ENCODE measurements around the gene LRRC75A. TPM values are rescaled to one million over a fixed set of nuclear protein-coding genes. Genes with fewer than 3 reads are reported as not detected.

Gene LRRC75A
- total and polyA plus RNA-seq, 2 donors (not counting 1 experiment from before 2014, with no cell fraction given), result 2.0 to 3.4 TPM

- 92% methylated on average over 8 of the region's 13 CpGs for WGBS (ENCODE audit: insufficient coverage)
- Mint-ChIP-seq H3K4me1 (no peaks in the 10 kb centered on the region), H3K9me3 (ENCODE audit: insufficient read depth) (no peaks in the 10 kb centered on the region), H3K27me3 (no peaks in the 10 kb centered on the region), H3K4me3 (no peak overlapping the region), H3K27ac (no peak overlapping the region)
- no peak overlapping the region for H3K27ac ChIP-seq (ENCODE audit: low read length in 2 of 2)
- no peak overlapping the region for H3K9ac ChIP-seq (ENCODE audit: low read length)
- H3K4me2 ChIP-seq (replicated peaks; ENCODE audit: low read depth, low read length, poor library complexity, severe bottlenecking), result no peak overlapping the region
- H3K9me3 ChIP-seq (ENCODE audit: control extremely low read depth in 1 of 3, control insufficient read depth in 2 of 3, insufficient read depth in 1 of 3, low read length in 2 of 3), result no peaks in the 10 kb centered on the region
- TF ChIP-seq, protein P1, sequence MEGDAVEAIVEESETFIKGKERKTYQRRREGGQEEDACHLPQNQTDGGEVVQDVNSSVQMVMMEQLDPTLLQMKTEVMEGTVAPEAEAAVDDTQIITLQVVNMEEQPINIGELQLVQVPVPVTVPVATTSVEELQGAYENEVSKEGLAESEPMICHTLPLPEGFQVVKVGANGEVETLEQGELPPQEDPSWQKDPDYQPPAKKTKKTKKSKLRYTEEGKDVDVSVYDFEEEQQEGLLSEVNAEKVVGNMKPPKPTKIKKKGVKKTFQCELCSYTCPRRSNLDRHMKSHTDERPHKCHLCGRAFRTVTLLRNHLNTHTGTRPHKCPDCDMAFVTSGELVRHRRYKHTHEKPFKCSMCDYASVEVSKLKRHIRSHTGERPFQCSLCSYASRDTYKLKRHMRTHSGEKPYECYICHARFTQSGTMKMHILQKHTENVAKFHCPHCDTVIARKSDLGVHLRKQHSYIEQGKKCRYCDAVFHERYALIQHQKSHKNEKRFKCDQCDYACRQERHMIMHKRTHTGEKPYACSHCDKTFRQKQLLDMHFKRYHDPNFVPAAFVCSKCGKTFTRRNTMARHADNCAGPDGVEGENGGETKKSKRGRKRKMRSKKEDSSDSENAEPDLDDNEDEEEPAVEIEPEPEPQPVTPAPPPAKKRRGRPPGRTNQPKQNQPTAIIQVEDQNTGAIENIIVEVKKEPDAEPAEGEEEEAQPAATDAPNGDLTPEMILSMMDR (IDR thresholded peaks at IDR 0.05), result no peak
- no peak for TF ChIP-seq EZH2 (IDR thresholded peaks at IDR 0.05; ENCODE audit: borderline replicate concordance, insufficient read depth, low read depth, low read length, poor library complexity, severe bottlenecking)
- no peaks in the 10 kb centered on the region for H4K20me1 ChIP-seq (ENCODE audit: control insufficient read depth, insufficient read depth, low read length, poor library complexity, severe bottlenecking)
- H3K4me1 ChIP-seq (ENCODE audit: control insufficient read depth in 2 of 2, insufficient read depth in 2 of 2, low read length in 2 of 2), result no peaks in the 10 kb centered on the region
- H2AFZ ChIP-seq (ENCODE audit: insufficient read depth, low read depth, low read length, poor library complexity, severe bottlenecking), result no peak overlapping the region
- ATAC-seq (ENCODE audit: low read depth) (no peak), DNase-seq (no peak)
- H3K27me3 ChIP-seq (replicated peaks in 1 of 4; ENCODE audit: control extremely low read depth in 1 of 4, control insufficient read depth in 3 of 4, insufficient read depth in 4 of 4, low read length in 3 of 4), result no peaks in the 10 kb centered on the region
- H3K36me3 ChIP-seq (replicated peaks in 1 of 2; ENCODE audit: control extremely low read depth in 1 of 2, control insufficient read depth in 1 of 2, extremely low read depth in 1 of 2, insufficient read depth in 2 of 2, low read length in 1 of 2), result no peaks in the 10 kb centered on the region
- intact Hi-C loops (cut with micrococcal nuclease), result no loop called here
- no peak overlapping the region for H3K4me3 ChIP-seq (ENCODE audit: control extremely low read depth in 1 of 5, extremely low read depth in 1 of 5, insufficient read depth in 1 of 5, low read depth in 2 of 5, low read length in 4 of 5)
- POLR2A ChIA-PET, result no interaction called here
- H3K79me2 ChIP-seq (ENCODE audit: control insufficient read depth, insufficient read depth, low read length), result no peaks in the 10 kb centered on the region
- CTCF ChIA-PET, result interaction anchor here (0.5 to 1.6 kb wide), 3 partner anchors 10 to 100 kb away, joined by 3 to 5 read pairs (median 4); no protein-coding TSS in a partner anchor
These were observed 28.4 kb downstream of the LRRC75A start for GRCh38 chr17:16463358-16464302.

Data from B cell (primary cell).